ENCODE data around the gene ASPA. TPM values are rescaled to one million over a fixed set of nuclear protein-coding genes. Genes with fewer than 3 reads are reported as not detected.
A peak's percentile ranks its signal among the peaks of the same experiment; 100 is the strongest.
"Not testable (repeated sequence)": the region's sequence is repeated elsewhere in the genome, so short reads cannot be mapped to it uniquely, and the experiment has no call there.

Gene ASPA
- total RNA-seq, 1 donor from 2014 or later: not detected

GRCh38 chr17:3513305-3514035 is 37.7 kb downstream of the ASPA start:
- peaks cover 8% of the 10 kb centered on the region for H3K27me3 Mint-ChIP-seq (ENCODE audit: low read depth, unreplicated experiment)
- H3K36me3 Mint-ChIP-seq (ENCODE audit: low read depth, unreplicated experiment): peaks cover 2% of the 10 kb centered on the region
- H3K36me3 ChIP-seq (ENCODE audit: insufficient read depth, low read length): no peaks in the 10 kb centered on the region
- H2AFZ ChIP-seq (ENCODE audit: low read depth, low read length): no peak overlapping the region
- peak overlapping the region; percentile 39 for H3K4me2 ChIP-seq (ENCODE audit: low read length)
- peaks cover 12% of the 10 kb centered on the region for H3K4me1 Mint-ChIP-seq (ENCODE audit: low read depth, unreplicated experiment)
- H3K27ac ChIP-seq (ENCODE audit: low read depth, low read length): no peak overlapping the region
- H3K4me3 ChIP-seq (ENCODE audit: insufficient read depth, low read depth, low read length): no peak overlapping the region
- no peaks in the 10 kb centered on the region for H3K4me1 ChIP-seq (ENCODE audit: insufficient read depth, low read length)
- no peaks in the 10 kb centered on the region for H3K79me2 ChIP-seq (ENCODE audit: insufficient read depth, low read length)
- H3K9me3 ChIP-seq (ENCODE audit: insufficient read depth, low read depth, low read length): no peaks in the 10 kb centered on the region
- H4K20me1 ChIP-seq (ENCODE audit: insufficient read depth, low read length): no peaks in the 10 kb centered on the region
- no peaks in the 10 kb centered on the region for H3K27me3 ChIP-seq (ENCODE audit: insufficient read depth, low read length)
- H3K9me3 Mint-ChIP-seq (ENCODE audit: unreplicated experiment): peaks cover 10% of the 10 kb centered on the region
- peak overlapping the region; percentile 45 for H3K27ac Mint-ChIP-seq (ENCODE audit: unreplicated experiment)
- TF ChIP-seq CTCF (IDR thresholded peaks at IDR 0.05; ENCODE audit: insufficient read depth, low read depth, low read length) (no peak), EZH2 (IDR thresholded peaks at IDR 0.05; ENCODE audit: insufficient read depth, low read length) (no peak)
- DNase-seq (ENCODE audit: low read depth) (no peak), FAIRE-seq (no peak)
- H3K9ac ChIP-seq (ENCODE audit: low read length): no peak overlapping the region
- H3K4me3 Mint-ChIP-seq (ENCODE audit: unreplicated experiment): no peak overlapping the region

GRCh38 chr17:3514167-3514566 is 38.4 kb downstream of the ASPA start:
- H3K9ac ChIP-seq (ENCODE audit: low read length); H3K27ac Mint-ChIP-seq (ENCODE audit: unreplicated experiment); H3K36me3 ChIP-seq (ENCODE audit: insufficient read depth, low read length); H3K4me2 ChIP-seq (ENCODE audit: low read length); H3K4me1 ChIP-seq (ENCODE audit: insufficient read depth, low read length); H2AFZ ChIP-seq (ENCODE audit: low read depth, low read length); H3K79me2 ChIP-seq (ENCODE audit: insufficient read depth, low read length); FAIRE-seq; DNase-seq (ENCODE audit: low read depth); H3K27me3 ChIP-seq (ENCODE audit: insufficient read depth, low read length); H3K4me3 ChIP-seq (ENCODE audit: insufficient read depth, low read depth, low read length); H3K27me3 Mint-ChIP-seq (ENCODE audit: low read depth, unreplicated experiment); H3K9me3 ChIP-seq (ENCODE audit: insufficient read depth, low read depth, low read length); H4K20me1 ChIP-seq (ENCODE audit: insufficient read depth, low read length); H3K27ac ChIP-seq (ENCODE audit: low read depth, low read length); H3K9me3 Mint-ChIP-seq (ENCODE audit: unreplicated experiment); H3K36me3 Mint-ChIP-seq (ENCODE audit: low read depth, unreplicated experiment); H3K4me3 Mint-ChIP-seq (ENCODE audit: unreplicated experiment): not testable (repeated sequence)
- H3K4me1 Mint-ChIP-seq (ENCODE audit: low read depth, unreplicated experiment): peaks cover 12% of the 10 kb centered on the region

GRCh38 chr17:3514873-3515272 is 39.1 kb downstream of the ASPA start:
- H3K27me3 Mint-ChIP-seq (ENCODE audit: low read depth, unreplicated experiment): peaks cover 8% of the 10 kb centered on the region

GRCh38 chr17:3519472-3519871 is 43.7 kb downstream of the ASPA start:
- not testable (repeated sequence) for H3K27ac Mint-ChIP-seq (ENCODE audit: unreplicated experiment); H3K4me3 Mint-ChIP-seq (ENCODE audit: unreplicated experiment); FAIRE-seq; H3K36me3 ChIP-seq (ENCODE audit: insufficient read depth, low read length); H3K4me3 ChIP-seq (ENCODE audit: insufficient read depth, low read depth, low read length); H3K9me3 Mint-ChIP-seq (ENCODE audit: unreplicated experiment); DNase-seq (ENCODE audit: low read depth); H3K4me1 ChIP-seq (ENCODE audit: insufficient read depth, low read length); H3K9ac ChIP-seq (ENCODE audit: low read length); H4K20me1 ChIP-seq (ENCODE audit: insufficient read depth, low read length); H2AFZ ChIP-seq (ENCODE audit: low read depth, low read length); H3K36me3 Mint-ChIP-seq (ENCODE audit: low read depth, unreplicated experiment); H3K27ac ChIP-seq (ENCODE audit: low read depth, low read length); H3K79me2 ChIP-seq (ENCODE audit: insufficient read depth, low read length); H3K27me3 ChIP-seq (ENCODE audit: insufficient read depth, low read length); H3K4me2 ChIP-seq (ENCODE audit: low read length); H3K9me3 ChIP-seq (ENCODE audit: insufficient read depth, low read depth, low read length); H3K4me1 Mint-ChIP-seq (ENCODE audit: low read depth, unreplicated experiment)
- H3K27me3 Mint-ChIP-seq (ENCODE audit: low read depth, unreplicated experiment): peaks cover 11% of the 10 kb centered on the region

More at GRCh38 chr17:3514873-3515272, 39.1 kb downstream of the ASPA start:
- Histone ChIP-seq H3K4me3 (ENCODE audit: insufficient read depth, low read depth, low read length) (no peak overlapping the region), H3K4me1 (ENCODE audit: insufficient read depth, low read length) (no peaks in the 10 kb centered on the region), H3K4me2 (ENCODE audit: low read length) (no peak overlapping the region), H3K27me3 (ENCODE audit: insufficient read depth, low read length) (no peaks in the 10 kb centered on the region), H3K27ac (ENCODE audit: low read depth, low read length) (no peak overlapping the region), H3K36me3 (ENCODE audit: insufficient read depth, low read length) (no peaks in the 10 kb centered on the region), H4K20me1 (ENCODE audit: insufficient read depth, low read length) (no peaks in the 10 kb centered on the region), H3K79me2 (ENCODE audit: insufficient read depth, low read length) (no peaks in the 10 kb centered on the region), H3K9ac (ENCODE audit: low read length) (no peak overlapping the region), H3K9me3 (ENCODE audit: insufficient read depth, low read depth, low read length) (no peaks in the 10 kb centered on the region), H2AFZ (ENCODE audit: low read depth, low read length) (no peak overlapping the region)
- DNase-seq (ENCODE audit: low read depth) (no peak), FAIRE-seq (no peak)
- peaks cover 2% of the 10 kb centered on the region for H3K36me3 Mint-ChIP-seq (ENCODE audit: low read depth, unreplicated experiment)
- H3K9me3 Mint-ChIP-seq (ENCODE audit: unreplicated experiment): peaks cover 7% of the 10 kb centered on the region
- H3K4me1 Mint-ChIP-seq (ENCODE audit: low read depth, unreplicated experiment): peaks cover 12% of the 10 kb centered on the region
- H3K27ac Mint-ChIP-seq (ENCODE audit: unreplicated experiment): no peak overlapping the region
- no peak overlapping the region for H3K4me3 Mint-ChIP-seq (ENCODE audit: unreplicated experiment)
- TF ChIP-seq EZH2 (IDR thresholded peaks at IDR 0.05; ENCODE audit: insufficient read depth, low read length) (no peak), CTCF (IDR thresholded peaks at IDR 0.05; ENCODE audit: insufficient read depth, low read depth, low read length) (no peak)
